OCI-LY3 (cell line): ENCODE results near the gene ZNF627.
A peak's percentile ranks its signal among the peaks of the same experiment; 100 is the strongest.
"Not testable (repeated sequence)": the region's sequence is repeated elsewhere in the genome, so short reads cannot be mapped to it uniquely, and the experiment has no call there.

Source experiments
- H2AFZ ChIP-seq: fragments of 200-600, 300-600 bp; shearing (Covaris generic); 2 replicates; pipeline ENCODE4 v1.6.0; 2014; ENCODE audit warnings: antibody characterized with exemption, low read depth, low read length
- H3K27ac ChIP-seq: fragments of 200-600, 300-600 bp; sonication (generic); 2 replicates; pipeline ENCODE4 v1.5.1; 2014; ENCODE audit warnings: mild to moderate bottlenecking, low read length, moderate library complexity, mixed read lengths
- H3K27me3 ChIP-seq: fragments of 200-600, 300-600 bp; sonication (generic); 2 replicates; pipeline ENCODE4 v1.6.1; 2014; ENCODE audit warnings: low read depth, low read length, mixed read lengths
- H3K36me3 ChIP-seq: fragments of 200-600, 300-600 bp; sonication (generic); replicated peaks from 2 replicates; pipeline ENCODE3; 2014; ENCODE audit warnings: low read depth, low read length, mixed read lengths
- H3K4me1 ChIP-seq: fragments of 300-600, 200-600 bp; sonication (generic); 2 replicates; pipeline ENCODE4 v1.6.1; 2014; ENCODE audit warnings: low read length, mixed read lengths
- H3K4me2 ChIP-seq: fragments of 200-600, 300-600 bp; sonication (generic); 2 replicates; pipeline ENCODE4 v1.6.1; 2014; ENCODE audit warnings: low read length, mixed read lengths
- H3K4me3 ChIP-seq: fragments of 300-600, 200-600 bp; sonication (generic); 2 replicates; pipeline ENCODE4 v1.5.1; 2014; ENCODE audit warnings: antibody characterized with exemption, mild to moderate bottlenecking, low read length, moderate library complexity
- H3K79me2 ChIP-seq: fragments of 300-600, 200-600 bp; shearing (Covaris generic); 2 replicates; pipeline ENCODE4 v1.6.1; 2014; ENCODE audit warnings: mild to moderate bottlenecking, low read length, mixed read lengths
- H3K9ac ChIP-seq: fragments of 300-600, 200-600 bp; shearing (Covaris generic); 2 replicates; pipeline ENCODE4 v1.6.0; 2014; ENCODE audit warnings: mild to moderate bottlenecking, low read length, moderate library complexity
- H3K9me3 ChIP-seq: fragments of 200-600, 300-600 bp; shearing (Covaris generic); 2 replicates; pipeline ENCODE4 v1.6.1; 2014; ENCODE audit warnings: low read length, mixed read lengths; ENCODE audit not compliant: insufficient read depth
- H4K20me1 ChIP-seq: fragments of 200-600, 300-600 bp; sonication (generic); 2 replicates; pipeline ENCODE4 v1.6.1; 2016; ENCODE audit warnings: low read length, mixed read lengths; ENCODE audit not compliant: insufficient read depth
- EZH2phosphoT487 ChIP-seq: fragments of 200-600 bp; shearing (Covaris generic); IDR thresholded peaks from 2 replicates; pipeline ENCODE4 v1.6.1; 2018; ENCODE audit warnings: antibody characterized with exemption, mixed run types, low read depth
- TF ChIP-seq, protein P1 (sequence below): fragments of 200-600, 300-600 bp; sonication (generic); IDR thresholded peaks from 2 replicates; pipeline ENCODE4 v1.5.1; 2014; ENCODE audit warnings: antibody characterized with exemption, low read length, low read depth

Gene ZNF627

DNA sequence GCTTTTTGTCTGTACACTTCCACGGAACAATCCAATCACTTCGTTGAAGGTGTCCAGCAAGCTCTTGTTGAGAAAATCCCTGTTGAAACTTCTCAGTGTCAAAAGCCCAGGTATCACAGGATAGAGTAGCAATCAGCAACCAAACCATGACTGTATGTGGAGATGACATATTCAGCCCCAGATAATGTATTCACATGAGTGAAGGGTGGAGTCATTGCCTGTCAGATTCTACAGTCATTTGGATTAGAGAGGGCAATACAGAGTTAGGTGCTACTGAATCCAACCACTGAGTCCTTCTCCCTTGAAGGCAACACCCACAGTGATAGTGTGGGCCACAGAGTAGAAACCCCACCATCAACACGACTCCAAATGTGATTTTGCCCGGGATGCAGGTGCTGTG is 23.3 kb downstream of the ZNF627 start:
- TF ChIP-seq, protein P1, sequence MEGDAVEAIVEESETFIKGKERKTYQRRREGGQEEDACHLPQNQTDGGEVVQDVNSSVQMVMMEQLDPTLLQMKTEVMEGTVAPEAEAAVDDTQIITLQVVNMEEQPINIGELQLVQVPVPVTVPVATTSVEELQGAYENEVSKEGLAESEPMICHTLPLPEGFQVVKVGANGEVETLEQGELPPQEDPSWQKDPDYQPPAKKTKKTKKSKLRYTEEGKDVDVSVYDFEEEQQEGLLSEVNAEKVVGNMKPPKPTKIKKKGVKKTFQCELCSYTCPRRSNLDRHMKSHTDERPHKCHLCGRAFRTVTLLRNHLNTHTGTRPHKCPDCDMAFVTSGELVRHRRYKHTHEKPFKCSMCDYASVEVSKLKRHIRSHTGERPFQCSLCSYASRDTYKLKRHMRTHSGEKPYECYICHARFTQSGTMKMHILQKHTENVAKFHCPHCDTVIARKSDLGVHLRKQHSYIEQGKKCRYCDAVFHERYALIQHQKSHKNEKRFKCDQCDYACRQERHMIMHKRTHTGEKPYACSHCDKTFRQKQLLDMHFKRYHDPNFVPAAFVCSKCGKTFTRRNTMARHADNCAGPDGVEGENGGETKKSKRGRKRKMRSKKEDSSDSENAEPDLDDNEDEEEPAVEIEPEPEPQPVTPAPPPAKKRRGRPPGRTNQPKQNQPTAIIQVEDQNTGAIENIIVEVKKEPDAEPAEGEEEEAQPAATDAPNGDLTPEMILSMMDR: no peak
- no peak for TF ChIP-seq EZH2phosphoT487

DNA sequence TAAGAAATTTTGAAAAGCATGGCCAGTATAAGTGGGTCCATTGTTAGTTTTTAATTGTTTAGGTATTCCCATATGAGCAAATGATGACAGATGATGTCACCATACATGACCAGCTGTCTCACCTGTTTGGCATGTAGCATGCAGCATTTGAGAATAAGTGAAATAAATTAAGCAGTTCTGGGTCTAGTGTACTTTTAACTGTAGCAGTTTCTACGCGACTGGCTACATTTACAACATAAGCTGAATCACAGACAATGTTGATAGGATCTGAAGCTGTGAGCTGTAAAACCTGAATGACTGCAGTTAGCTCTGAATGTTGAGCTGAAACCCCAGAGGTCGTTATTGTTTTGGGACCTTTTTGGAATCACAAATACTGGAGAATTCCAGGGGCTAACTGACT is 25.1 kb downstream of the ZNF627 start:
- not testable (repeated sequence) for H3K27ac ChIP-seq, H3K27me3 ChIP-seq, H3K9me3 ChIP-seq, H2AFZ ChIP-seq, H4K20me1 ChIP-seq, H3K4me3 ChIP-seq, H3K4me2 ChIP-seq, H3K79me2 ChIP-seq, H3K9ac ChIP-seq
- peaks cover 29% of the 10 kb centered on the region for H3K4me1 ChIP-seq
- H3K36me3 ChIP-seq: peaks cover 36% of the 10 kb centered on the region

More for the DNA sequence above, 23.3 kb downstream of the ZNF627 start:
- peaks cover 7% of the 10 kb centered on the region; the same call in 1 of the 2 replicates for H4K20me1 ChIP-seq
- H3K9ac ChIP-seq: no peak overlapping the region
- H3K9me3 ChIP-seq: peaks cover 13% of the 10 kb centered on the region; the same call in 1 of the 2 replicates
- H3K4me2 ChIP-seq: no peak overlapping the region
- H3K4me3 ChIP-seq: no peak overlapping the region
- H3K27me3 ChIP-seq: peaks cover 3% of the 10 kb centered on the region; the same call in 1 of the 2 replicates
- H3K4me1 ChIP-seq: peaks cover 18% of the 10 kb centered on the region
- no peak overlapping the region for H3K27ac ChIP-seq
- H3K79me2 ChIP-seq: no peaks in the 10 kb centered on the region
- no peak overlapping the region for H2AFZ ChIP-seq
- H3K36me3 ChIP-seq: peaks cover 50% of the 10 kb centered on the region

DNA sequence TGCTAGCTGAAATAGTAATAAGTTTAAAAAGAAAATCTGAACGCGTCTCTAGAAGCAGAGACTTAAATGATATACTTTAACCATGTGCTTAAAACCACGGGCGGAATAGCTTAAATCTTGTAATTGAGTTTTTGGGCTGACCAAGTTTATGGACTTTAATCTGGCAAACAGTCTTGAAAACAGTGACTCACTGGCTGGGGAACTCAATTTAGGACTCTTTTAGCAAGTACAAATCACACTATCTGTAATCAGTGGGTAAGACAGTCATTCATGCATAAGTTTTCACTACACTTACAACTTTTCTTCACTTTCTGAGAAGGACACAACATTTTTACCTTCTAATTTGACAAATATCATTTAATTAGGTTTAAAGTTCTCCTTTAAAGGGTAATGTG is 26.8 kb downstream of the ZNF627 start:
- TF ChIP-seq EZH2phosphoT487: no peak
- TF ChIP-seq, protein P1: no peak
- no peaks in the 10 kb centered on the region for H3K79me2 ChIP-seq
- H3K4me1 ChIP-seq: peaks cover 29% of the 10 kb centered on the region
- peak overlapping the region; percentile 28; the same call in 1 of the 2 replicates for H3K9ac ChIP-seq
- H2AFZ ChIP-seq: no peak overlapping the region
- H3K36me3 ChIP-seq: peaks cover 19% of the 10 kb centered on the region
- peaks cover 3% of the 10 kb centered on the region; the same call in 1 of the 2 replicates for H3K27me3 ChIP-seq
- H3K4me2 ChIP-seq: peak overlapping the region; percentile 86
- H3K27ac ChIP-seq: no peak overlapping the region
- 0 out of 2 replicates have a peak, but pooled peaks cover 3% of the 10 kb centered on the region for H4K20me1 ChIP-seq
- no peaks in the 10 kb centered on the region for H3K9me3 ChIP-seq
- H3K4me3 ChIP-seq: peak overlapping the region; percentile 76

- Histone ChIP-seq H3K36me3 (no peaks in the 10 kb centered on the region), H3K4me3 (peak overlapping the region; percentile 43), H3K27me3 (peaks cover 3% of the 10 kb centered on the region; the same call in 1 of the 2 replicates), H3K9me3 (no peaks in the 10 kb centered on the region), H3K79me2 (no peaks in the 10 kb centered on the region), H3K9ac (no peak overlapping the region), H4K20me1 (no peaks in the 10 kb centered on the region), H2AFZ (no peak overlapping the region), H3K27ac (no peak overlapping the region), H3K4me2 (peak overlapping the region; percentile 86), H3K4me1 (peaks cover 29% of the 10 kb centered on the region)
- TF ChIP-seq EZH2phosphoT487: no peak
- TF ChIP-seq, protein P1: no peak
Observed at GRCh38 chr19:11626252-11626651, 29.0 kb downstream of the ZNF627 start.

- H2AFZ ChIP-seq: no peak overlapping the region
- H3K36me3 ChIP-seq: no peaks in the 10 kb centered on the region
- no peaks in the 10 kb centered on the region for H3K27me3 ChIP-seq
- H3K4me2 ChIP-seq: no peak overlapping the region
- H3K79me2 ChIP-seq: no peaks in the 10 kb centered on the region
- H3K27ac ChIP-seq: no peak overlapping the region
- no peak for TF ChIP-seq EZH2phosphoT487
- TF ChIP-seq, protein P1: no peak
- H4K20me1 ChIP-seq: no peaks in the 10 kb centered on the region
- no peaks in the 10 kb centered on the region for H3K4me1 ChIP-seq
- H3K4me3 ChIP-seq: no peak overlapping the region
- no peak overlapping the region for H3K9ac ChIP-seq
- H3K9me3 ChIP-seq: no peaks in the 10 kb centered on the region
Observed at GRCh38 chr19:11633223-11633622, 35.9 kb downstream of the ZNF627 start.

DNA sequence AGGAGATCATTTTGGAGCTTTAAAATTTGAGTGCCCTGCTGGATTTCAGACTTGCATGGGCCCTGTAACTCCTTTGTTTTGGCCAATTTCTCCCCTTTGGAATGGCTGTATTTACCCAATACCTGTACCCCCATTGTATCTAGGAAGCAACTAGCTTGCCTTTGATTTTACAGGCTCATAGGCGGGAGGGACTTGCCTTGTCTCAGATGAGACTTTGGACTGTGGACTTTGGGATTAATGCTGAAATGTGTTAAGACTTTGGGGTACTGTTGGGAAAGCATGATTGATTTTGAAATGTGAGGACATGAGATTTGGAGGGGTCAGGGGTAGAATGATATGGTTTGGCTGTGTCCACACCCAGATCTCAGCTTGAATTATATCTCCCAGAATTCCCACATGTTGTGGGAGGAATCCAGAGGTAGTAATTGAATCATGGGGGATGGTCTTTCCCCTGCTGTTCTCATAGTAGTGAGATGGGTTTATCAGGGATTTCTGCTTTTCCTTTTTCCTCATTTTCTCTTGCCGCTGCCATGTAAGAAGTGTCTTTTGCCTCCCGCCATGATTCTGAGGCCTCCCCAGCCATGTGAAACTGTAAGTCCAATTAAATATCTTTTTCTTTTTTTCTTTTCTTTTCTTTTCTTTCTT is 36.9 kb downstream of the ZNF627 start:
- not testable (repeated sequence) for H3K27ac ChIP-seq, H3K4me2 ChIP-seq, H3K4me3 ChIP-seq, H3K27me3 ChIP-seq, H2AFZ ChIP-seq, H3K36me3 ChIP-seq, H3K9me3 ChIP-seq, H3K4me1 ChIP-seq, H3K9ac ChIP-seq, H4K20me1 ChIP-seq, H3K79me2 ChIP-seq
